Measurements from ENCODE around the gene GBP1.
"Not testable (repeated sequence)": the region's sequence is repeated elsewhere in the genome, so short reads cannot be mapped to it uniquely, and the experiment has no call there.

The GBP1 gene

GRCh38 chr1:89051300-89051954 is 13.6 kb downstream of the GBP1 start:
- no peak for DNase-seq (ENCODE audit: low spot score)

GRCh38 chr1:89050649-89051033 is 14.4 kb downstream of the GBP1 start:
- DNase-seq (ENCODE audit: low spot score), result no peak

GRCh38 chr1:89049901-89050648 is 14.9 kb downstream of the GBP1 start:
- DNase-seq (ENCODE audit: low spot score), result not testable (repeated sequence)

- not testable (repeated sequence) for DNase-seq (ENCODE audit: low spot score)
Observed at GRCh38 chr1:89049187-89049586, 15.8 kb downstream of the GBP1 start.

- DNase-seq (ENCODE audit: low spot score), result no peak
Observed at GRCh38 chr1:89047734-89048133, 17.3 kb downstream of the GBP1 start.

GRCh38 chr1:89046318-89047183 is 18.5 kb downstream of the GBP1 start:
- not testable (repeated sequence) for DNase-seq (ENCODE audit: low spot score)

GRCh38 chr1:89044970-89045721 is 19.9 kb downstream of the GBP1 start:
- no peak for DNase-seq (ENCODE audit: low spot score)

GRCh38 chr1:89043940-89044339 is 21.1 kb downstream of the GBP1 start:
- no peak for DNase-seq (ENCODE audit: low spot score)

GRCh38 chr1:89042491-89042890 is 22.5 kb downstream of the GBP1 start:
- DNase-seq (ENCODE audit: low spot score), result no peak

- no peak for DNase-seq (ENCODE audit: low spot score)
Observed at GRCh38 chr1:89041721-89042120, 23.3 kb downstream of the GBP1 start.

- peak; percentile 18 for DNase-seq (ENCODE audit: low spot score)
Observed at GRCh38 chr1:89041119-89041641, 23.8 kb downstream of the GBP1 start.

GRCh38 chr1:89040315-89040626 is 24.7 kb downstream of the GBP1 start:
- DNase-seq (ENCODE audit: low spot score), result no peak

GRCh38 chr1:89037186-89037585 is 27.8 kb downstream of the GBP1 start:
- no peak for DNase-seq (ENCODE audit: low spot score)

GRCh38 chr1:89035080-89035479 is 29.9 kb downstream of the GBP1 start:
- no peak for DNase-seq (ENCODE audit: low spot score)

GRCh38 chr1:89034004-89034403 is 31.0 kb downstream of the GBP1 start:
- DNase-seq (ENCODE audit: low spot score), result not testable (repeated sequence)

- DNase-seq (ENCODE audit: low spot score), result not testable (repeated sequence)
Observed at GRCh38 chr1:89029051-89029450, 36.0 kb downstream of the GBP1 start.

- no peak for DNase-seq (ENCODE audit: low spot score)
Observed at GRCh38 chr1:89025928-89026327, 39.1 kb downstream of the GBP1 start.

- DNase-seq (ENCODE audit: low spot score), result peak; percentile 6
Observed at GRCh38 chr1:89023026-89023425, 42.0 kb downstream of the GBP1 start.

- DNase-seq (ENCODE audit: low spot score), result peak; percentile 76
Observed at GRCh38 chr1:89022167-89022959, 42.6 kb downstream of the GBP1 start, which contains the start of gene GBP3. GBP3 (minus strand) TSS chr1:89022866; CDS start chr1:89020721, 2,145 bp downstream.

- not testable (repeated sequence) for DNase-seq (ENCODE audit: low spot score)
Observed at GRCh38 chr1:89018318-89018717, 46.7 kb downstream of the GBP1 start.

GRCh38 chr1:89008511-89008910 is 56.5 kb downstream of the GBP1 start:
- no peak for DNase-seq (ENCODE audit: low spot score)

Measured in AG08395 (cell line).